ENCODE results near the gene RDH11.

GRCh38 chr14:67695394-67695949 lies at the start of gene RDH11:
- TF ChIP-seq POLR2A (IDR thresholded peaks at IDR 0.05) (peak in 3 of 4 donors; percentile 51 to 89 (median 88)), CTCF (IDR thresholded peaks at IDR 0.05) (peak in 2 of 6 experiments; percentile 6 to 8)

All from esophagus squamous epithelium (tissue), 4 donors.